IMR-90 (cell line): ENCODE data around the gene HECTD2. TPM values are rescaled to one million over a fixed set of nuclear protein-coding genes. Genes with fewer than 3 reads are reported as not detected.

Experiments used
- ATAC-seq: fragments of 200-7000 bp; cut with Tn5 transposase; 2 replicates; pipeline ENCODE4 v1.9.1; 2020; ENCODE audit warnings: low read depth, mild to moderate bottlenecking, moderate library complexity
- BruUV-seq: library from RNA; stranded (reverse); fragments of 400-500 nt; replicated peaks from 2 replicates; lab custom pipeline; 2021; lab: Mats Ljungman, UMichigan
- CTCF ChIA-PET: fragments of 300-600 bp; formaldehyde crosslinking; extraction: SDS; loops from one replicate; lab custom pipeline; 2021; ENCODE audit warnings: antibody characterized with exemption; lab: Yijun Ruan, JAX
- POLR2A ChIA-PET: fragments of 300-600 bp; sonication (Branson Sonifier 250); formaldehyde crosslinking; loops from one replicate; lab custom pipeline; 2022; ENCODE audit warnings: antibody characterized with exemption; ENCODE audit not compliant: unreplicated experiment; lab: Charles Lee
- DNase-seq: peaks from one replicate; pipeline ENCODE4 v3.0.0; 2013
- H2AFZ ChIP-seq: replicated peaks from 2 replicates; pipeline ENCODE3; 2013; ENCODE audit warnings: low read length, mild to moderate bottlenecking; ENCODE audit not compliant: poor library complexity
- H2AK5ac ChIP-seq: 2 replicates; pipeline ENCODE4 v1.6.1; 2013; ENCODE audit warnings: low read depth, low read length, inconsistent platforms
- H2AK9ac ChIP-seq: replicated peaks from 2 replicates; pipeline ENCODE3; 2013; ENCODE audit warnings: mild to moderate bottlenecking, low read depth, low read length, moderate library complexity; ENCODE audit not compliant: poor library complexity
- H2BK120ac ChIP-seq: 2 replicates; pipeline ENCODE4 v1.6.1; 2013; ENCODE audit warnings: low read depth, low read length, inconsistent platforms
- H2BK15ac ChIP-seq: 3 replicates; pipeline ENCODE4 v1.6.1; 2013; ENCODE audit warnings: low read depth, low read length, inconsistent platforms
- H2BK20ac ChIP-seq: 2 replicates; pipeline ENCODE4 v1.6.1; 2013; ENCODE audit warnings: low read depth, mild to moderate bottlenecking, inconsistent platforms, low read length, moderate library complexity
- H2BK5ac ChIP-seq: 2 replicates; pipeline ENCODE4 v1.6.1; 2013; ENCODE audit warnings: mild to moderate bottlenecking, low read depth, low read length, inconsistent platforms; ENCODE audit not compliant: poor library complexity, severe bottlenecking
- H3K14ac ChIP-seq: replicated peaks from 2 replicates; pipeline ENCODE4 v1.6.1; 2013; ENCODE audit warnings: low read depth, low read length, inconsistent platforms
- H3K18ac ChIP-seq: 2 replicates; pipeline ENCODE4 v1.6.1; 2013; ENCODE audit warnings: low read depth, low read length, control low read depth
- H3K23ac ChIP-seq: 2 replicates; pipeline ENCODE4 v1.6.1; 2013; ENCODE audit warnings: low read depth, low read length, inconsistent platforms
- H3K27ac ChIP-seq: 2 replicates; pipeline ENCODE4 v1.5.1; 2013; ENCODE audit warnings: mild to moderate bottlenecking, control low read depth, low read length; ENCODE audit not compliant: insufficient read depth
- H3K27me3 ChIP-seq: 2 replicates; pipeline ENCODE4 v1.6.1; 2013; ENCODE audit warnings: low read length; ENCODE audit not compliant: control insufficient read depth, insufficient read depth
- H3K36me3 ChIP-seq: 2 replicates; pipeline ENCODE4 v1.6.1; 2013; ENCODE audit warnings: low read length, mixed read lengths; ENCODE audit not compliant: control insufficient read depth, insufficient read depth
- H3K4ac ChIP-seq: 2 replicates; pipeline ENCODE4 v1.6.1; 2013; ENCODE audit warnings: low read depth, low read length, inconsistent platforms
- H3K4me1 ChIP-seq: 2 replicates; pipeline ENCODE4 v1.6.1; 2013; ENCODE audit warnings: low read length, mixed read lengths; ENCODE audit not compliant: control insufficient read depth, insufficient read depth
- H3K4me2 ChIP-seq: 2 replicates; pipeline ENCODE4 v1.6.1; 2013; ENCODE audit warnings: low read depth, mild to moderate bottlenecking, control low read depth, low read length, moderate library complexity
- H3K4me3 ChIP-seq: 2 replicates; pipeline ENCODE4 v1.5.1; 2013; ENCODE audit warnings: low read depth, mild to moderate bottlenecking, control low read depth, low read length, moderate library complexity; ENCODE audit not compliant: insufficient read depth
- H3K56ac ChIP-seq: 2 replicates; pipeline ENCODE4 v1.6.1; 2013; ENCODE audit warnings: low read length, inconsistent platforms; ENCODE audit not compliant: insufficient read depth; ENCODE audit errors: extremely low read depth
- H3K79me1 ChIP-seq, 2 experiments: 2 replicates each; pipeline ENCODE4 v1.6.1; 2013; ENCODE audit warnings: low read length in 2 of 2, inconsistent platforms in 1 of 2, low read depth in 1 of 2
- H3K9ac ChIP-seq: 2 replicates; pipeline ENCODE4 v1.6.1; 2013; ENCODE audit warnings: low read depth, low read length, control low read depth
- H3K9me1 ChIP-seq: 2 replicates; pipeline ENCODE4 v1.6.1; 2013; ENCODE audit warnings: low read length, inconsistent platforms; ENCODE audit not compliant: insufficient read depth
- H3K9me3 ChIP-seq: 2 replicates; pipeline ENCODE4 v1.6.1; 2013; ENCODE audit warnings: low read length; ENCODE audit not compliant: control insufficient read depth, insufficient read depth
- H4K20me1 ChIP-seq: 2 replicates; pipeline ENCODE4 v1.6.1; 2013; ENCODE audit warnings: low read length, inconsistent platforms; ENCODE audit not compliant: insufficient read depth
- H4K5ac ChIP-seq: 2 replicates; pipeline ENCODE4 v1.6.1; 2013; ENCODE audit warnings: mild to moderate bottlenecking, low read depth, low read length, control low read depth
- H4K8ac ChIP-seq, 2 experiments: 2 replicates each; pipeline ENCODE4 v1.6.1; 2013; ENCODE audit warnings: low read depth in 2 of 2, low read length in 2 of 2, control low read depth in 1 of 2, inconsistent platforms in 1 of 2
- H4K91ac ChIP-seq: 2 replicates; pipeline ENCODE4 v1.6.1; 2013; ENCODE audit warnings: low read depth, low read length, inconsistent platforms; ENCODE audit not compliant: insufficient read depth
- BHLHE40 ChIP-seq: fragments of 150-350 bp; IDR thresholded peaks from 2 replicates; pipeline ENCODE4 v1.6.1; 2016; ENCODE audit warnings: mild to moderate bottlenecking, low read depth, low read length
- MAFK ChIP-seq: IDR thresholded peaks from 2 replicates; pipeline ENCODE4 v1.6.1; 2012; ENCODE audit warnings: low read depth, low read length, improper control_type of control experiment
- WGBS, 2 experiments: methylation state at CpG; one replicate each; pipeline versions ENCODE4 v1.1.5 to v1.1.7; 2013; ENCODE audit warnings: missing lambda C conversion rate in 2 of 2; ENCODE audit not compliant: insufficient read length in 1 of 2; ENCODE audit errors: extremely low coverage in 2 of 2; 5-methylcytosine and 5-hydroxymethylcytosine counted together
- dilution Hi-C: fragments of 300-500 bp; cut with HindIII; formaldehyde crosslinking; loops from one replicate; pipeline ENCODE4 v1.14.3; 2018; ENCODE audit warnings: low sequenced_read_pairs; ENCODE audit not compliant: unreplicated experiment
- in situ Hi-C: fragments of 300-500 bp; cut with MboI; formaldehyde crosslinking; loops from 3 replicates; pipeline ENCODE4 v1.14.3; 2019; ENCODE audit warnings: low sequenced_read_pairs, inconsistent platforms, mixed read lengths
- intact Hi-C: fragments of 100-400 bp; cut with micrococcal nuclease; formaldehyde crosslinking; loops from 2 replicates; pipeline ENCODE4 v1.10.0; 2022
- polyA plus RNA-seq, 3 experiments: library from polyadenylated mRNA; depleted of rRNA; stranded (reverse); fragments of >200 nt; gene quantifications; 2 replicates each; pipeline ENCODE4 v1.2.3, GENCODE V29; 2012; ENCODE audit warnings: low replicate concordance in 1 of 3
- total RNA-seq: library from RNA; depleted of rRNA; stranded (reverse); fragments of >200 nt; gene quantifications from 2 replicates; pipeline ENCODE4 v1.2.3, GENCODE V29; 2012

The HECTD2 gene
- total and polyA plus RNA-seq, 2 of the 4 experiments (the other 2 are of a cell fraction): 5.2 to 5.9 TPM

GRCh38 chr10:91477236-91477635 lies 67.1 kb downstream of the HECTD2 start:
- no peak for DNase-seq
- peak; percentile 62 for ATAC-seq
- Histone ChIP-seq H3K9ac (no peak overlapping the region), H4K91ac (no peak overlapping the region), H2AFZ (no peak overlapping the region), H3K14ac (no peak overlapping the region), H3K9me1 (peaks cover 3% of the 10 kb centered on the region; the same call in 1 of the 2 replicates), H3K4me3 (no peak overlapping the region), H3K4me1 (peaks cover 3% of the 10 kb centered on the region), H3K9me3 (no peaks in the 10 kb centered on the region), H2AK9ac (no peak overlapping the region), H3K56ac (no peak overlapping the region), H3K4me2 (no peak overlapping the region), H3K4ac (no peak overlapping the region), H2BK120ac (no peak overlapping the region), H4K5ac (no peak overlapping the region), H4K8ac (no peak overlapping the region), H2AK5ac (no peak overlapping the region), H3K23ac (no peak overlapping the region), H2BK20ac (no peak overlapping the region), H3K27me3 (no peaks in the 10 kb centered on the region), H4K20me1 (no peaks in the 10 kb centered on the region), H2BK15ac (no peak overlapping the region), H3K18ac (no peak overlapping the region), H3K79me1 (no peaks in the 10 kb centered on the region), H3K27ac (no peak overlapping the region), H3K36me3 (no peaks in the 10 kb centered on the region), H2BK5ac (no peak overlapping the region)
- intact Hi-C loops: no loop called here
- dilution Hi-C loops: no loop called here
- BruUV-seq: no TSS peak
- peak; percentile 92 for TF ChIP-seq MAFK
- no peak for TF ChIP-seq BHLHE40
- no CpG with 5 or more reads among the region's 2 CpGs for WGBS, 2 experiments
- ChIA-PET CTCF (no interaction called here), POLR2A (no interaction called here)
- in situ Hi-C loops: no loop called here
